Measurements from ENCODE around the gene RNF31. TPM values are rescaled to one million over a fixed set of nuclear protein-coding genes. Genes with fewer than 3 reads are reported as not detected.

Gene RNF31
- total and polyA plus RNA-seq, 2 of the 13 experiments (the other 11 are each of a cell fraction or from before 2014, with no cell fraction given) = 48.2 to 86.8 TPM

- TF ChIP-seq, protein P1, sequence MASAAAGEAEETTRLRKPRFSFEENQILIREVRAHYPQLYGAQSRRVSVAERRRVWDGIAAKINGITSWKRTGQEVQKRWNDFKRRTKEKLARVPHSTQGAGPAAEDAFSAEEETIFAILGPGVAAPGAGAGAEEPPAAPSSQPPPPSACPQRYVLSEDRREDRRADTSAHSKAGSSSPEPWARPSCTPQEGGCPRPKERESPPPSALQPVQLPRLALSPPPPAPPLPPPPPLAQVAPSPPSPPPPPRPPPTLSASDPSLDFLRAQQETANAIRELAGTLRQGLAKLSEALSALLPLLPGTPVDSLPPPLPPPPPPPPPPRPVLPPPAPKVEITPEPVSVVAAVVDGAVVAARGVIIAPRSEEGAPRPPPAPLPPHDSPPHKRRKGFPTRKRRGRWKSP (CRISPR knock-in tag; IDR thresholded peaks at IDR 0.05) = no peak
- TF ChIP-seq REXO4 (CRISPR knock-in tag; IDR thresholded peaks at IDR 0.05; ENCODE audit: borderline replicate concordance) (peak; percentile 97), CHD2 (IDR thresholded peaks at IDR 0.05; ENCODE audit: low read depth, low read length) (no peak), NFE2 (CRISPR knock-in tag; IDR thresholded peaks at IDR 0.05) (no peak), YEATS4 (CRISPR knock-in tag; IDR thresholded peaks at IDR 0.05; ENCODE audit: borderline replicate concordance) (peak; percentile 94), ZNF326 (CRISPR knock-in tag; IDR thresholded peaks at IDR 0.05; ENCODE audit: borderline replicate concordance) (no peak), SIN3B (IDR thresholded peaks at IDR 0.05; ENCODE audit: low read length) (peak; percentile 68; the same call in 1 of the 2 replicates), ARID4A (CRISPR knock-in tag; IDR thresholded peaks at IDR 0.05; ENCODE audit: borderline replicate concordance) (no peak), KDM5B (CRISPR knock-in tag; IDR thresholded peaks at IDR 0.05; ENCODE audit: borderline replicate concordance) (peak; percentile 99), KMT2B (CRISPR knock-in tag; IDR thresholded peaks at IDR 0.05) (no peak; the same call in 1 of the 2 replicates), POGZ (CRISPR knock-in tag; IDR thresholded peaks at IDR 0.05) (peak; percentile 80; the same call in 1 of the 2 replicates), ZNF749 (CRISPR knock-in tag; IDR thresholded peaks at IDR 0.05; ENCODE audit: borderline replicate concordance) (peak; percentile 99), IKZF5 (CRISPR knock-in tag; IDR thresholded peaks at IDR 0.05) (peak; percentile 97), ZC3H4 (CRISPR knock-in tag; IDR thresholded peaks at IDR 0.05; ENCODE audit: borderline replicate concordance) (no peak; the same call in none of the 2 replicates)
- TF ChIP-seq, protein P2, sequence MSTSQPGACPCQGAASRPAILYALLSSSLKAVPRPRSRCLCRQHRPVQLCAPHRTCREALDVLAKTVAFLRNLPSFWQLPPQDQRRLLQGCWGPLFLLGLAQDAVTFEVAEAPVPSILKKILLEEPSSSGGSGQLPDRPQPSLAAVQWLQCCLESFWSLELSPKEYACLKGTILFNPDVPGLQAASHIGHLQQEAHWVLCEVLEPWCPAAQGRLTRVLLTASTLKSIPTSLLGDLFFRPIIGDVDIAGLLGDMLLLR (CRISPR knock-in tag; IDR thresholded peaks at IDR 0.05) = peak; percentile 89
- TF ChIP-seq, protein P3, sequence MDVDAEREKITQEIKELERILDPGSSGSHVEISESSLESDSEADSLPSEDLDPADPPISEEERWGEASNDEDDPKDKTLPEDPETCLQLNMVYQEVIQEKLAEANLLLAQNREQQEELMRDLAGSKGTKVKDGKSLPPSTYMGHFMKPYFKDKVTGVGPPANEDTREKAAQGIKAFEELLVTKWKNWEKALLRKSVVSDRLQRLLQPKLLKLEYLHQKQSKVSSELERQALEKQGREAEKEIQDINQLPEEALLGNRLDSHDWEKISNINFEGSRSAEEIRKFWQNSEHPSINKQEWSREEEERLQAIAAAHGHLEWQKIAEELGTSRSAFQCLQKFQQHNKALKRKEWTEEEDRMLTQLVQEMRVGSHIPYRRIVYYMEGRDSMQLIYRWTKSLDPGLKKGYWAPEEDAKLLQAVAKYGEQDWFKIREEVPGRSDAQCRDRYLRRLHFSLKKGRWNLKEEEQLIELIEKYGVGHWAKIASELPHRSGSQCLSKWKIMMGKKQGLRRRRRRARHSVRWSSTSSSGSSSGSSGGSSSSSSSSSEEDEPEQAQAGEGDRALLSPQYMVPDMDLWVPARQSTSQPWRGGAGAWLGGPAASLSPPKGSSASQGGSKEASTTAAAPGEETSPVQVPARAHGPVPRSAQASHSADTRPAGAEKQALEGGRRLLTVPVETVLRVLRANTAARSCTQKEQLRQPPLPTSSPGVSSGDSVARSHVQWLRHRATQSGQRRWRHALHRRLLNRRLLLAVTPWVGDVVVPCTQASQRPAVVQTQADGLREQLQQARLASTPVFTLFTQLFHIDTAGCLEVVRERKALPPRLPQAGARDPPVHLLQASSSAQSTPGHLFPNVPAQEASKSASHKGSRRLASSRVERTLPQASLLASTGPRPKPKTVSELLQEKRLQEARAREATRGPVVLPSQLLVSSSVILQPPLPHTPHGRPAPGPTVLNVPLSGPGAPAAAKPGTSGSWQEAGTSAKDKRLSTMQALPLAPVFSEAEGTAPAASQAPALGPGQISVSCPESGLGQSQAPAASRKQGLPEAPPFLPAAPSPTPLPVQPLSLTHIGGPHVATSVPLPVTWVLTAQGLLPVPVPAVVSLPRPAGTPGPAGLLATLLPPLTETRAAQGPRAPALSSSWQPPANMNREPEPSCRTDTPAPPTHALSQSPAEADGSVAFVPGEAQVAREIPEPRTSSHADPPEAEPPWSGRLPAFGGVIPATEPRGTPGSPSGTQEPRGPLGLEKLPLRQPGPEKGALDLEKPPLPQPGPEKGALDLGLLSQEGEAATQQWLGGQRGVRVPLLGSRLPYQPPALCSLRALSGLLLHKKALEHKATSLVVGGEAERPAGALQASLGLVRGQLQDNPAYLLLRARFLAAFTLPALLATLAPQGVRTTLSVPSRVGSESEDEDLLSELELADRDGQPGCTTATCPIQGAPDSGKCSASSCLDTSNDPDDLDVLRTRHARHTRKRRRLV (CRISPR knock-in tag; IDR thresholded peaks at IDR 0.05) = peak; percentile 89
Observed at GRCh38 chr14:24141097-24141880, 6.0 kb upstream of the RNF31 start, which contains the start of gene EMC9 (continued).

Data from HepG2 (cell line).